ENCODE results near the gene LENG1. TPM values are rescaled to one million over a fixed set of nuclear protein-coding genes. Genes with fewer than 3 reads are reported as not detected.
A peak's percentile ranks its signal among the peaks of the same experiment; 100 is the strongest.

Gene LENG1
- total RNA-seq, 4 donors from 2014 or later: 3.7 to 52.8 (median 23.8) TPM

GRCh38 chr19:54136086-54136863 is 23.2 kb downstream of the LENG1 start:
- no peaks in the 10 kb centered on the region for H3K36me3 ChIP-seq
- H3K27ac ChIP-seq: peak overlapping the region; percentile 33 to 41
- peak overlapping the region; percentile 10 to 24 for H3K4me3 ChIP-seq
- no peak for DNase-seq
- H3K27me3 ChIP-seq: no peaks in the 10 kb centered on the region
- peaks cover 0 to 18% of the 10 kb centered on the region in 2 donors for H3K4me1 ChIP-seq
- TF ChIP-seq, protein P1, sequence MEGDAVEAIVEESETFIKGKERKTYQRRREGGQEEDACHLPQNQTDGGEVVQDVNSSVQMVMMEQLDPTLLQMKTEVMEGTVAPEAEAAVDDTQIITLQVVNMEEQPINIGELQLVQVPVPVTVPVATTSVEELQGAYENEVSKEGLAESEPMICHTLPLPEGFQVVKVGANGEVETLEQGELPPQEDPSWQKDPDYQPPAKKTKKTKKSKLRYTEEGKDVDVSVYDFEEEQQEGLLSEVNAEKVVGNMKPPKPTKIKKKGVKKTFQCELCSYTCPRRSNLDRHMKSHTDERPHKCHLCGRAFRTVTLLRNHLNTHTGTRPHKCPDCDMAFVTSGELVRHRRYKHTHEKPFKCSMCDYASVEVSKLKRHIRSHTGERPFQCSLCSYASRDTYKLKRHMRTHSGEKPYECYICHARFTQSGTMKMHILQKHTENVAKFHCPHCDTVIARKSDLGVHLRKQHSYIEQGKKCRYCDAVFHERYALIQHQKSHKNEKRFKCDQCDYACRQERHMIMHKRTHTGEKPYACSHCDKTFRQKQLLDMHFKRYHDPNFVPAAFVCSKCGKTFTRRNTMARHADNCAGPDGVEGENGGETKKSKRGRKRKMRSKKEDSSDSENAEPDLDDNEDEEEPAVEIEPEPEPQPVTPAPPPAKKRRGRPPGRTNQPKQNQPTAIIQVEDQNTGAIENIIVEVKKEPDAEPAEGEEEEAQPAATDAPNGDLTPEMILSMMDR (IDR thresholded peaks at IDR 0.05): no peak
- no peak for TF ChIP-seq POLR2A (IDR thresholded peaks at IDR 0.05)
- H3K9me3 ChIP-seq: no peaks in the 10 kb centered on the region
- intact Hi-C loops (cut with DNase I; ENCODE audit: low total_unique reads): no loop called here

DNA sequence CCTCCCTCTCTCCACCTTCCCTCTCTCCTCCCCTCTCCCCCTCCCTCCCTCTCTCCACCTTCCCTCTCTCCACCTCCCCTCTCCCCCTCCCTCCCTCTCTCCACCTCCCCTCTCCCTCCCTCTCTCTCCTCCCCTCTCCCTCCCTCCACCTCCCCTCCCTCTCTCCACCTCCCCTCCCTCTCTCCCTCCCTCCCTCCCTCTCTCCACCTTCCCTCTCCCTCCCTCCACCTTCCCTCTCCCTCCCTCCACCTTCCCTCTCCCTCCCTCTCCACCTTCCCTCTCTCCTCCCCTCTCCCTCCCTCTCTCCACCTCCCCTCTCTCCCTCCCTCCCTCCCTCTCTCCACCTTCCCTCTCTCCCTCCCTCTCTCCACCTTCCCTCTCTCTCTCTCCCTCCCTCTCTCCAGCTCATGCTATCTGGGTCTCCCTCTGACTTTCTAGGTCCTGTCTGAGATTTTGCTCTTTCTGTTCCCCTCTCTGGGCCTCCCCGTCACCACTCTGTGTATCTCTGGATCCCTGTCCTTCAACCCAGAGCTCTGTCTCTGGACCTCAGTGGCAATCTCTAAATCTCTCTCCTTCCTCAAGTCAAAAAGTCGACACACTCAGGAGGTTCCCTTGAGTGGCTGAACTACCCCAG is 25.4 kb downstream of the LENG1 start:
- TF ChIP-seq, protein P1 (IDR thresholded peaks at IDR 0.05): no peak
- TF ChIP-seq POLR2A (IDR thresholded peaks at IDR 0.05): no peak
- intact Hi-C loops (cut with DNase I; ENCODE audit: low total_unique reads): no loop called here
- H3K4me1 ChIP-seq: peaks cover 0 to 10% of the 10 kb centered on the region in 2 donors
- no peak overlapping the region for H3K27ac ChIP-seq
- no peaks in the 10 kb centered on the region for H3K9me3 ChIP-seq
- H3K27me3 ChIP-seq: no peaks in the 10 kb centered on the region
- H3K4me3 ChIP-seq: no peak overlapping the region
- DNase-seq: no peak
- no peaks in the 10 kb centered on the region for H3K36me3 ChIP-seq

- H3K36me3 ChIP-seq: no peaks in the 10 kb centered on the region
- H3K4me3 ChIP-seq: no peak overlapping the region
- H3K9me3 ChIP-seq: no peaks in the 10 kb centered on the region
- peaks cover 0 to 4% of the 10 kb centered on the region in 2 donors for H3K4me1 ChIP-seq
- DNase-seq: no peak
- TF ChIP-seq POLR2A (IDR thresholded peaks at IDR 0.05): no peak
- TF ChIP-seq, protein P1 (IDR thresholded peaks at IDR 0.05): no peak
- intact Hi-C loops (cut with DNase I; ENCODE audit: low total_unique reads): no loop called here
- H3K27ac ChIP-seq: no peak overlapping the region
- no peaks in the 10 kb centered on the region for H3K27me3 ChIP-seq
Observed at GRCh38 chr19:54133312-54133956, 26.1 kb downstream of the LENG1 start.

- TF ChIP-seq, protein P1 (IDR thresholded peaks at IDR 0.05): no peak
- no peak for TF ChIP-seq POLR2A (IDR thresholded peaks at IDR 0.05)
- DNase-seq: no peak
- H3K27me3 ChIP-seq: no peaks in the 10 kb centered on the region
- H3K9me3 ChIP-seq: no peaks in the 10 kb centered on the region
- no peak overlapping the region for H3K4me3 ChIP-seq
- no peaks in the 10 kb centered on the region for H3K4me1 ChIP-seq
- H3K36me3 ChIP-seq: no peaks in the 10 kb centered on the region
- no peak overlapping the region for H3K27ac ChIP-seq
- intact Hi-C loops (cut with DNase I; ENCODE audit: low total_unique reads): no loop called here
Observed at GRCh38 chr19:54129617-54129996, 29.9 kb downstream of the LENG1 start.

Data from uterus (tissue), 4 donors.